Urothelium cell line (cell line): ENCODE data around the gene FCRL5.
"Not testable (repeated sequence)": the region's sequence is repeated elsewhere in the genome, so short reads cannot be mapped to it uniquely, and the experiment has no call there.

Experiments
- DNase-seq: peaks from one replicate; pipeline ENCODE4 v3.0.0; 2011; ENCODE audit warnings: low spot score, mixed read lengths
- FAIRE-seq: peaks from 2 replicates; lab custom pipeline; 2011; peaks lifted over from hg19 to GRCh38; lab: Jason Lieb, UNC

Gene FCRL5

GRCh38 chr1:157551694-157552693 lies at the start of gene FCRL5:
FCRL5 (minus strand) TSS chr1:157552515; CDS start chr1:157552362, 153 bp downstream.
- DNase-seq (no peak), FAIRE-seq (no peak)

- no peak for DNase-seq
- FAIRE-seq, result no peak
These were observed 47.9 kb upstream of the FCRL5 start for GRCh38 chr1:157600236-157600635.

GRCh38 chr1:157597959-157598667 lies 45.8 kb upstream of the FCRL5 start, which contains the start of gene FCRL4:
FCRL4 (minus strand) TSS chr1:157598085; CDS start chr1:157597944, 141 bp downstream.
- DNase-seq, result peak; percentile 21
- FAIRE-seq, result no peak

GRCh38 chr1:157596384-157596783 lies 44.1 kb upstream of the FCRL5 start:
- DNase-seq (no peak), FAIRE-seq (no peak)

- FAIRE-seq (no peak), DNase-seq (no peak)
These were observed 43.0 kb upstream of the FCRL5 start for GRCh38 chr1:157595356-157595755.

- no peak for DNase-seq
- no peak for FAIRE-seq
These were observed 33.7 kb upstream of the FCRL5 start for GRCh38 chr1:157585984-157586383.

- DNase-seq (no peak), FAIRE-seq (no peak)
These were observed 32.2 kb upstream of the FCRL5 start for GRCh38 chr1:157584503-157584902.

- DNase-seq, result no peak
These were observed 28.5 kb upstream of the FCRL5 start for GRCh38 chr1:157580828-157581210.

GRCh38 chr1:157580179-157580827 lies 28.0 kb upstream of the FCRL5 start:
- peak; percentile 61 for DNase-seq
- FAIRE-seq, result no peak

More at GRCh38 chr1:157580828-157581210, 28.5 kb upstream of the FCRL5 start:
- FAIRE-seq, result no peak

GRCh38 chr1:157577420-157577819 lies 25.1 kb upstream of the FCRL5 start:
- no peak for FAIRE-seq
- no peak for DNase-seq

- no peak for FAIRE-seq
- DNase-seq, result no peak
These were observed 23.4 kb upstream of the FCRL5 start for GRCh38 chr1:157575744-157576143.

- DNase-seq (no peak), FAIRE-seq (no peak)
These were observed 22.5 kb upstream of the FCRL5 start for GRCh38 chr1:157574836-157575235.

- FAIRE-seq, result no peak
- no peak for DNase-seq
These were observed 14.4 kb upstream of the FCRL5 start for GRCh38 chr1:157566484-157567300.

GRCh38 chr1:157562515-157562914 lies 10.2 kb upstream of the FCRL5 start:
- no peak for DNase-seq

GRCh38 chr1:157558119-157558518 lies 5.8 kb upstream of the FCRL5 start:
- no peak for FAIRE-seq

More at GRCh38 chr1:157562515-157562914, 10.2 kb upstream of the FCRL5 start:
- no peak for FAIRE-seq

GRCh38 chr1:157548081-157548480 lies 4.2 kb downstream of the FCRL5 start:
- not testable (repeated sequence) for FAIRE-seq, DNase-seq

More at GRCh38 chr1:157558119-157558518, 5.8 kb upstream of the FCRL5 start:
- no peak for DNase-seq

- DNase-seq, result peak; percentile 44
- peak; percentile 9 for FAIRE-seq
These were observed 9.6 kb downstream of the FCRL5 start for GRCh38 chr1:157542676-157543075.

- FAIRE-seq (no peak), DNase-seq (no peak)
These were observed 11.5 kb downstream of the FCRL5 start for GRCh38 chr1:157540852-157541251.

- DNase-seq (no peak), FAIRE-seq (no peak)
These were observed 12.1 kb downstream of the FCRL5 start for GRCh38 chr1:157540160-157540748.

GRCh38 chr1:157539568-157539967 lies 12.7 kb downstream of the FCRL5 start:
- no peak for DNase-seq
- no peak for FAIRE-seq
